C4-2B (cell line): Measurements from ENCODE around the gene TAF11L7.
"Not testable (repeated sequence)": the region's sequence is repeated elsewhere in the genome, so short reads cannot be mapped to it uniquely, and the experiment has no call there.

Source experiments
- ZFX ChIP-seq: fragments of 450-650 bp; IDR thresholded peaks from 2 replicates; pipeline ENCODE4 v1.6.1; 2017
- TF ChIP-seq, protein P1 (sequence below): fragments of 450-650 bp; conservative IDR thresholded peaks from 2 replicates; pipeline ENCODE4 v1.5.1; 2017; ENCODE audit warnings: mild to moderate bottlenecking

GRCh38 chr5:17603880-17604279 is 18.3 kb upstream of the TAF11L7 start, which contains the start of gene TAF11L11:
- TF ChIP-seq, protein P1, sequence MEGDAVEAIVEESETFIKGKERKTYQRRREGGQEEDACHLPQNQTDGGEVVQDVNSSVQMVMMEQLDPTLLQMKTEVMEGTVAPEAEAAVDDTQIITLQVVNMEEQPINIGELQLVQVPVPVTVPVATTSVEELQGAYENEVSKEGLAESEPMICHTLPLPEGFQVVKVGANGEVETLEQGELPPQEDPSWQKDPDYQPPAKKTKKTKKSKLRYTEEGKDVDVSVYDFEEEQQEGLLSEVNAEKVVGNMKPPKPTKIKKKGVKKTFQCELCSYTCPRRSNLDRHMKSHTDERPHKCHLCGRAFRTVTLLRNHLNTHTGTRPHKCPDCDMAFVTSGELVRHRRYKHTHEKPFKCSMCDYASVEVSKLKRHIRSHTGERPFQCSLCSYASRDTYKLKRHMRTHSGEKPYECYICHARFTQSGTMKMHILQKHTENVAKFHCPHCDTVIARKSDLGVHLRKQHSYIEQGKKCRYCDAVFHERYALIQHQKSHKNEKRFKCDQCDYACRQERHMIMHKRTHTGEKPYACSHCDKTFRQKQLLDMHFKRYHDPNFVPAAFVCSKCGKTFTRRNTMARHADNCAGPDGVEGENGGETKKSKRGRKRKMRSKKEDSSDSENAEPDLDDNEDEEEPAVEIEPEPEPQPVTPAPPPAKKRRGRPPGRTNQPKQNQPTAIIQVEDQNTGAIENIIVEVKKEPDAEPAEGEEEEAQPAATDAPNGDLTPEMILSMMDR: not testable (repeated sequence)
- not testable (repeated sequence) for TF ChIP-seq ZFX
